Activated CD4-positive, alpha-beta T cell treated with anti-CD3 and anti-CD28 coated beads, Interleukin-2, amount 50 U/mL, for 1 hour (primary cell): ENCODE data around the gene LILRA2.
"Not testable (repeated sequence)": the region's sequence is repeated elsewhere in the genome, so short reads cannot be mapped to it uniquely, and the experiment has no call there.

Experiments
- DNase-seq: peaks from one replicate; pipeline ENCODE4 v3.0.0-alpha.2; 2020

The LILRA2 gene

DNA sequence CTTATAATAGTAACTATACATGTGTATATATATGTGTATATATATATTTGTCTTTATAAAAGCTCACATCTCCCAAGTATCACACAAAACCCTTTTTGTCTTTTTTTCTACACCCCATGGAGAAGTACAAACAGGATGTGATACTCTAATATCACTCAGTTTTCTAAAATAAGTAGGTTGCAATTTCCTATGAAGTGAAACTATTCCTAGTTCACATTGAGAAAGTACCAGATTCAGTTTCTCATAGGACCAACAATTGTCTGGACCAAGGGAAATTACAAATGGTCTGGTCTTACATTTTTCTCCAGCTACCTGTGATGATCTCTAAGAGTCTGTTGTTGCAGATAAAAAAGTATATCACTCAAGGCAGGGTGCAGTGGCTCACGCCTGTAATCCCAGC lies 38.8 kb downstream of the LILRA2 start:
- DNase-seq: no peak

DNA sequence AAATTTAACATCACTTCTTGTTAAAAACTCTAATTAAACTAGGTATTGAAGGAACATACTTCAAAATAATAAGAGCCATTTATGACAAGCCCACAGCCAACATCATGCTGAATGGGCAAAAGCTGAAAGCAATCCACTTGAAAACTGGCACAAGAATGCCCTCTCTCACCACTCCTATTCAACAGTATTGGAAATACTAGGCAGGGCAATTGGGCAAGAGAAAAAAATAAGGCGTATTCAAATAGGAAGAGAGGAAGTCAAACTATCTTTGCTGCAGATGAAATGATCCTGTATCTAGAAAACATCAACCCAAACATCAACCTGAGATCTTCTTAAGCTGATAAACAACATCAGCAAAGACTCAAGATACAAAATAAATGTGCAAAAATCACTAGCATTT lies 41.1 kb downstream of the LILRA2 start:
- no peak for DNase-seq

DNA sequence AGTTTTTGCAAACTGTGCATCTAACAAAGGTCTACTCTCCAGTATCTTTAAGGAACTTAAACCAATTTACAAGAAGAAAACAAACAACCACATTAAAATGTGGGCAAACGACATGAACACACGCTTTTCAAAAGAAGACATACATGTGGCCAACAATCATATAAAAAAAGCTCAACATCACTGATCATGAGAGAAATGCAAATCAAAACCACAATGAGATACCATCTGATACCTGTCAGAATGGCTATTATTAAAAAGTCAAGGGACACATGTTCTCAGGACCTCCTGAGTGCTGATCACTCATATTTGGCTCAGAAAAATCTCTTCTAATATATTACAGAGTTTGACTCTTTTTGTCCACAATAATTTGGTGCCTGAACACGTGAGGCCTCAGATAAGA lies 42.5 kb downstream of the LILRA2 start:
- DNase-seq: no peak

DNA sequence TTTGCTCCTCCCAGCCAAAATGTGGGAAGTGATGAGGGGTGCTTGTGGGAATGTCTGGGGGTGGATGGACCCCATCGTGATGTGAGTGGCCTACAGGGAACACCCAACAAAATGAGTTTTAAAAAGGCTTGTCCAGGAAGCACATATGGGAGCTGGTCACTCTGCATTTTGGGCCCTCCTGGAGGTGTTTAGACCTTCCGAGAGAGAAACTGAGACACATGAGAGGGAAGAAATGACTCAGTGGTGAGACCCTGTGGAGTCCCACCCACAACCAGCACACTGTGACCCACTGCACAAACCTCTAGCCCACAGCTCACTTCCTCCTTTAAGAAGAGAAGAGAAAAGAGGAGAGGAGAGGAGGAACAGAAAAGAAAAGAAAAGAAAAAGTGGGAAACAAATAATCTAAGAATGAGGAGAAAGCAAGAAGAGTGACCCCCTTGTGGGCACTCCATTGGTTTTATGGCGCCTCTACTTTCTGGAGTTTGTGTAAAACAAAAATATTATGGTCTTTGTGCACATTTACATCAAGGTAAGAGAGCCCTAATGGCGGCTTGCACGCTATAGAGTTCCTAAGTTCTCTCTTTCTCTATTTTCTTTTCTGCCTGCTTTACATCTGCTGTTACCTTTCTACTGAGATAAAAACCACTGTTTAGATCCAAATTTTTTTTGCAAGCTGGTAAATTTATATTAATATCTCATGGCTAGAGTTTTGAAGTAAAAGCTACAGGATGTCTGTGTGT lies 43.4 kb downstream of the LILRA2 start:
- no peak for DNase-seq

DNA sequence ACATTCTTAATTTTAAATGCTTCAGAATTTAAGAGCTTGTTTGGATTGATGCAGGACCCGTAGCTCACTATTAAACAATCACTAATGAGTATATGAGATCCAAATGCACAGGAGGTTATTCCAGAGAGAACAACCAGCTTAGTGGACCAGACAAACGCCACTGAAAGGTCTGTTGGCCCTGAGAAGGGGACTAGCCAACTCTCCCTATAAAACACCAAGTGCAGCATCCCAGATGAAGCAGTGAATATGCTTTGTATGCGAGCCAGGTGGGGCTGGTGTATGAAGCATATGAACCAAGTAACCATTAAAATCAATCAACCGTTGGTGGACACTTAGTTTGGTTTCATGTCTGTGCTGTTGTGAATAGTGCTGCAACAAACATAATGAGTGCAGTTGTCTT lies 46.9 kb downstream of the LILRA2 start:
- no peak for DNase-seq

DNA sequence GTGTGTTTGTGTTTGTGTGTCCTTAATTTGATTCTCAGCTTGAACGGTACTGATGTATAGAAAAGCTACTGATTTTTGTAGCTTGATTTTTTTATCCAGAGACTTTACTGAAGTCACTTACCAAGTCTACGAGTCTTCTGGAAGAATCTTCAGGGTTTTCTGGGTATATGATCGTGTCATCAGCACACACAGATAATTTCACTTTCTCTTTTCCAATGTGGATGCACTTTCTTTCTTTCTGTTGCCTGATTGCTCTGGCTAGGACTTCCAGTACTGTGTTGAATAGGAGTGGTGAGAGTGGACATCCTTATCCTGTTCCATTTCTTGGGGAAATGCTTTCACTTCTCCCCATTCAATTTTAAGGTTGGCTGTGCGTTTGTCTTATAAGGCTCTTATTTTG lies 48.8 kb downstream of the LILRA2 start:
- DNase-seq: no peak

DNA sequence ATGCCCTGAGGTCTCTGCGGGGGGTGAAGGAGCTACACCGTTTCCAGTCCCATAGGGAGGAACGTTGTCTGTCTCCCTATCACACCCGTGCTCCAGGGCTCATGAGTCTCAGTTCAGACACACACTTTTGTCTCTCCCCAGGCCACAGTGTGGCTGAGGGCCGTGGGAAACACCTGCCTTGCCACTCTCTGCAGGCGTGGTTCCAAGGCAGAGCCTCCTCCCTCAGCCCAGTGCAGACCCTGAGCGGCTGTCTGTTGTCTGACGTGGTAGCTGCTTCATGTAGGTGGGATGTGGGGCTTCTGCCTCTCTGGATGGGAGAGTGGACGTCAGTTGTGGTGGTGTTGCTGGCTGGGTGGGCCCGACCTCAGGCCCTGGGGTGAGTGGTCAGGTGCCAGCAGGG lies 50.6 kb downstream of the LILRA2 start:
- not testable (repeated sequence) for DNase-seq

DNA sequence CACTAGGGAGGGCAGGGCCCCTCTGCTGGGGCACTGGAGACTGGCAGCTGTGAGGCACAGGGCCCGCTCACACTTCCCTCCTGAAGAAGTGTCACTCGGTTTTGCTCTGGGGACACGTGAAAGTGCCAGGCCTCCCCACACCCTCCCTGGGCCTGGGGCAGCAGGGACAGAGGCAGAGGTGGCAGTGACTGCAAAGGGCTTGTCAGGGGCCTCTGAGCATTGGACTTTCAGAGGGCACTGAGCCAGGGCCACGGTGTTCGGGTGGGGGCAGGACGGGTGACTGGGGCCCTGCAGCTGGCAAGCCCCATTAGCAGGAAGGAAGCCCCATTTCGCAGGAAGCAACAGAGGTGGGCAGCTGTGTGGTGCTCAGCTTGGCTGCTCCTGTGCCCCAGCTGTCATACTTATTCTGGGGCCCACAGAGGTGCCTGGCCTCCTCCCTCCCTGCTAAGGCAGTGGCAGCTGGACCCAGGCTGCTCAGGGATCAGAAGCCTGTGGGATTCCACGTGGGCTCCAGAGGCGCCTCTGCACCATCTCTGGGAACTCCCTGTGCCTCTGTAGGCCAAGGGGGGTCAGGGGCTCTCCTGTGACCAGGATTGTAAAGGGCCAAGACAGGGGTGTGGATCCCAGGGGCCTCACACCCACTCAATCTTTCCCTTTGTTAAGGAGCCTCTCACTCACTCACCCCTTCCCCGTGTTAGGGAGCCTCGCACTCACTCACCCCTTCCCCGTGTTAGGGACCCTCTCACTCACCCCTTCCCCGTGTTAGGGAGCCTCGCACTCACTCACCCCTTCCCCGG lies 51.5 kb downstream of the LILRA2 start:
- DNase-seq: not testable (repeated sequence)

DNA sequence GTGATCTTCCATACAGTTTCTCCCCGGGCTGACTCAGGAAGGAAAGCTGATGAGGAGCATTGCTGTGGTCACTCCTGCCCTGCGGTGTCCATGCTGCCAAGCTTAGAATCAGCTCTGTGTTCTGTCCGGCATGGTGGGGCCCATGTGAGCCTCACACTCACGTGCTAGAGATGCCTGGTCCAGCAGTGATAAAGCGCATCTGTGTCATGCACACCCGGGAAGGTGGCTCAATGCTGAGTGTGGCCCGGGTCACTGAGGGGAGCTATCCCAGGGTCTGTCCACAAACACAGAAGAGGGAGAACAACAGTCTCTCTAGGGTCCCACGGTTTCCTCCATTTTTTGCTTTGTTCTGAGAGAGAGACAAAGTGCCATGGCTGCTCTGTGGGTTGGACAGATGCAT lies 53.2 kb downstream of the LILRA2 start:
- no peak for DNase-seq

DNA sequence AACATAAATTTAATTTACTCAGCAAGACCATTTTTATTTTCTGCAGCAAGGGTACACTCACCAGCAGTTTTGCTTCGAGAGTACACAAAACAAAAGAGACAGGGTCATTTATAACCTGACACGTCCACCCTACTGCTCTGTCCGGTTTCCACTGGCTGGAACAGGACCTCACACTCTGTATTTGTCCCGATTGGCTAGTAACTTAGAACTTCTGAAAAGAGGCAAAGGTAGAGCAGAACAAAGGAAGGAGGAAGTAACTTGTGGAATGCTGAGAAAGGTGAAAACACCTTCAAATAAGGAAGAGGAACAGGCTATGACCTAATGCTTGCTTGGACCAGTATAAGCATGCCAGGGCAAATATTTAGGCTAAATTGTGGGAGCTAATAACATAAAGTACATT lies 54.3 kb downstream of the LILRA2 start:
- not testable (repeated sequence) for DNase-seq

DNA sequence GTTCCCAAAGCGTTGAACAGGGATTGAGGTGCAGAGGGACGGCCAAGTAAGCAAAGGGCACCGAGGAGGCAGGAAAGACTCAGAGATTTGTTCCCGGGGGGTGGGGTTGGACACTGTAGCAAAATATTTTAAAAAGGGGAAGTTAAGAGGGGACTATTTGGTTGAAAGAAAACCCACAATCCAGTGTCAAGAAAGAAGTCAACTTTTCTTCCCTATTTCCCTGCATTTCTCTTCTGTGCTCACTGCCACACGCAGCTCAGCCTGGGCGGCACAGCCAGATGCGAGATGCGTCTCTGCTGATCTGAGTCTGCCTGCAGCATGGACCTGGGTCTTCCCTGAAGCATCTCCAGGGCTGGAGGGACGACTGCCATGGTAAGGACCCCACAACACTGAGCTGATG lies 56.7 kb downstream of the LILRA2 start, which contains the start of gene LILRB1:
LILRB1 (plus strand) TSS at position 223 of the 400 bp plus-strand sequence. CDS start 590 bp downstream, outside the sequence.
- not testable (repeated sequence) for DNase-seq

DNA sequence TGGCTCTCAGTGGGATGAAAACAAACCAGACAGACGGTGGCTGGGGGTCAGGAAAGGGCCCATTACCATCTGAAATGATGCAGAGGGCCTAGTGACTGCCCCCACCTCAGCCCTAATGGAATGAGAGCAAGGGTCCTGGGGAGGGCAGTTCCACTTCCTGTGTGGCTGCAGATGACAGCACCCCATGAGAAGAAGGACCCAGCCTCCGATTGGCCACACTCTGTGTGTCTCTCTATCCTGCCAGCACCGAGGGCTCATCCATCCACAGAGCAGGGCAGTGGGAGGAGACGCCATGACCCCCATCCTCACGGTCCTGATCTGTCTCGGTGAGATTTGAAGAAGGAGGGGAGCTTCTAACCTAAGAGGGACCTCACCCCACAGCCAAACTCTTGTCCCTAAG lies 57.2 kb downstream of the LILRA2 start:
- no peak for DNase-seq

DNA sequence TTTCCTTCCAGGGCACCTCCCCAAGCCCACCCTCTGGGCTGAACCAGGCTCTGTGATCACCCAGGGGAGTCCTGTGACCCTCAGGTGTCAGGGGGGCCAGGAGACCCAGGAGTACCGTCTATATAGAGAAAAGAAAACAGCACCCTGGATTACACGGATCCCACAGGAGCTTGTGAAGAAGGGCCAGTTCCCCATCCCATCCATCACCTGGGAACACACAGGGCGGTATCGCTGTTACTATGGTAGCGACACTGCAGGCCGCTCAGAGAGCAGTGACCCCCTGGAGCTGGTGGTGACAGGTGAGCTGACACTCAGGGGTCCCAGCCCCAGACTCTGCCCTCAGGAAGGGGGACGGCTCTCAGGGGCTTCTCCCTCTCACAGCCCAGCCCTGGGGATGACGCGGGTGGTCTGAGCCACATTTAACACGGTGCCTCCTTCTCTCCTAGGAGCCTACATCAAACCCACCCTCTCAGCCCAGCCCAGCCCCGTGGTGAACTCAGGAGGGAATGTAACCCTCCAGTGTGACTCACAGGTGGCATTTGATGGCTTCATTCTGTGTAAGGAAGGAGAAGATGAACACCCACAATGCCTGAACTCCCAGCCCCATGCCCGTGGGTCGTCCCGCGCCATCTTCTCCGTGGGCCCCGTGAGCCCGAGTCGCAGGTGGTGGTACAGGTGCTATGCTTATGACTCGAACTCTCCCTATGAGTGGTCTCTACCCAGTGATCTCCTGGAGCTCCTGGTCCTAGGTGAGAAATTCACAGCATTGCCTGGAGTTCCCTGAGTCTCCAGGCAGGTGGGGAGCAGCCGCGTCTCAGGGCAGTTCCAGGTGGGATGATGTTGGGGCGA lies 58.1 kb downstream of the LILRA2 start:
- not testable (repeated sequence) for DNase-seq

DNA sequence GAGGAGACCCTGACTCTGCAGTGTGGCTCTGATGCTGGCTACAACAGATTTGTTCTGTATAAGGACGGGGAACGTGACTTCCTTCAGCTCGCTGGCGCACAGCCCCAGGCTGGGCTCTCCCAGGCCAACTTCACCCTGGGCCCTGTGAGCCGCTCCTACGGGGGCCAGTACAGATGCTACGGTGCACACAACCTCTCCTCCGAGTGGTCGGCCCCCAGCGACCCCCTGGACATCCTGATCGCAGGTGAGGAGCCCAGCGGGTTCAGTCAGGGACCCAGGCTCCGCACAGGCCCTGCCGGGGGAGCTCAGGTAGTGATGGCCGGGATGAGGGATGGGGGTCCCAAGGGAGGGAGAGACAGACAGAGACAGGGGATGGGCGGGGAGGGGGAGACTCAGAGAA lies 58.9 kb downstream of the LILRA2 start:
- DNase-seq: not testable (repeated sequence)

DNA sequence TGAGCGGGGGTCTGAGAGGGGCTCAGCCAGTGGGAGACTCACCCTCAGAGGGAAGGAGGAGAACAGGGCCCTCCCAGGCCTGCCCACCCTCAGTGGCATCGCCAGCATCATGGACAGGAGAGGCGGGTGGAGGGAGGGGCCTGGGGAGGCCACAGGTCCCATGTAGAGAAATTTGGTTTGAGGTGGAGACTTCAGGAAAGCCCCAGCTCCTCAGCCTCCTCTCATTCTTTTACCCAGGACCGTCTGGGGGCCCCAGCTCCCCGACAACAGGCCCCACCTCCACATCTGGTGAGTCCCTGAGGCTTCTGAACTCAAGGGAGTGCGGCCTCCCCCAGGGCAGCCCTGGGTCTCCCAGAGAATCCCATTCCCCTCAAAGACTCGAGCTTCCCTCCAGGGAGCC lies 59.8 kb downstream of the LILRA2 start:
- DNase-seq: no peak

DNA sequence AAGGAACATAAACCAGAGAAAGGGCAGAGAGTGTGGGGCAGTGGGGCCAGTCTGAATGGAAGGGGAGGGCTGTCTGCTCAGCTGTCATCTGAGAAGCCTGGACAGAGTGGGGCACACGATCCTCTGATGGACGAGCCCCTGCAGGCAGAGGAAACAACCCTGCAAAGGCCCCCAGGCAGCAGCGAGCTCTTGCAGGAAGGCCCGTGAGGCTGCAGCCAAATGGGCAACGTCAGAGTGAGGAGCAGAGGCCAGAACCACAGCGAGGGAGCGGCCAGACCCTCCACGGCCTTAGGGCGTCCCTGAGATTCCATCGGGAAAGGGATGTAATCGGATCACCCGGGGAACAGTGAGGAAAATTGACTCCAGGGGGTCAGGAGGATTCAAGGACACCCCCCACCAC lies 62.5 kb downstream of the LILRA2 start:
- not testable (repeated sequence) for DNase-seq

DNA sequence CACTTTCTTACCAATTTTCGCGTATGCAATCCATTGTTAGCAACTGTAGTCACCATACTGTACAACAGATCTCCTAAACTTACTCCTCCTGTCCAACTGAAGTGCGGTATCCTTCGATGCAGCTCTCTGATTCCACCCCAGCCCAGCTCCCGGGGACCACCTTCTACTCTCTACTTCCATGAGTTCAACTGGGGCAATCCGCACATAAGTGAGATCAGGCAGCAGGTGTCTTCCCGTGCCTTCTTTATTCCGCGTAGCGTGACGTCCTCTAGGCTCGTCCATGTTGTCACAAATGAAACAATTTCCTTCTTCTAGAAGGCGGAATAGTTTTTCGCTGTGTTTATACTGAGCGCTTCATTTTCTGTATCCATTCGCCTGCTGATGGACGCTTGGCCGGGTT lies 65.1 kb downstream of the LILRA2 start:
- DNase-seq: no peak
